ENCODE measurements around the gene ATG101.

DNA sequence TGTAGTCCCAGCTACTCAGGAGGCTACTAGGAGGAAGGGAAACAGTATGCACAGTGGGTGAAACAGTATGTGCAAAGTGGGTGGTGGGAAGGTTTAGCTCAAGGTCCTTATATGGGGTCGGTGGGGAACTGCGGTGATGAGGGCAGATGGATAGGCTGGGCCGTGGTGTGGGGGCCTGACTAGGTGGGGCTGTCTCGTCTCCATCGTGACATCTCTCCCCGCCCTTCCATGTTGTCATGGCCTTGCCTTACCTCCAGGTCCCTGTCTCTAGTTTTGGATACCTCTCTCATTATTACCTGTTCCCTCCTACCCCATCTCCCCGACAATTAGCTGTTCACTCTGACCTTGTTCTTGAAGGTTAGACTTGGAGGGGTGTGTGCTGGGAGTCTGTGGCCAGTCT lies 22.9 kb upstream of the ATG101 start:
- TF ChIP-seq, protein P1, sequence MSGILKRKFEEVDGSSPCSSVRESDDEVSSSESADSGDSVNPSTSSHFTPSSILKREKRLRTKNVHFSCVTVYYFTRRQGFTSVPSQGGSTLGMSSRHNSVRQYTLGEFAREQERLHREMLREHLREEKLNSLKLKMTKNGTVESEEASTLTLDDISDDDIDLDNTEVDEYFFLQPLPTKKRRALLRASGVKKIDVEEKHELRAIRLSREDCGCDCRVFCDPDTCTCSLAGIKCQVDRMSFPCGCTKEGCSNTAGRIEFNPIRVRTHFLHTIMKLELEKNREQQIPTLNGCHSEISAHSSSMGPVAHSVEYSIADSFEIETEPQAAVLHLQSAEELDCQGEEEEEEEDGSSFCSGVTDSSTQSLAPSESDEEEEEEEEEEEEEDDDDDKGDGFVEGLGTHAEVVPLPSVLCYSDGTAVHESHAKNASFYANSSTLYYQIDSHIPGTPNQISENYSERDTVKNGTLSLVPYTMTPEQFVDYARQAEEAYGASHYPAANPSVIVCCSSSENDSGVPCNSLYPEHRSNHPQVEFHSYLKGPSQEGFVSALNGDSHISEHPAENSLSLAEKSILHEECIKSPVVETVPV (CRISPR knock-in tag; IDR thresholded peaks at IDR 0.05) = no peak
- TF ChIP-seq ZFP3 (CRISPR knock-in tag; IDR thresholded peaks at IDR 0.05) (no peak), ZFP30 (CRISPR knock-in tag; IDR thresholded peaks at IDR 0.05) (no peak), PATZ1 (CRISPR knock-in tag; IDR thresholded peaks at IDR 0.05; ENCODE audit: borderline replicate concordance) (no peak), GLIS3 (CRISPR knock-in tag; IDR thresholded peaks at IDR 0.05) (no peak), ARNTL (CRISPR knock-in tag; IDR thresholded peaks at IDR 0.05; ENCODE audit: borderline replicate concordance, low read depth) (no peak), PPARA (CRISPR knock-in tag; IDR thresholded peaks at IDR 0.05; ENCODE audit: borderline replicate concordance) (no peak), SNAI2 (CRISPR knock-in tag; IDR thresholded peaks at IDR 0.05) (no peak)
